ENCODE measurements around the gene ZMYM4. TPM values are rescaled to one million over a fixed set of nuclear protein-coding genes. Genes with fewer than 3 reads are reported as not detected.

The ZMYM4 gene
- total RNA-seq, 1 experiment from 2014 or later, result 60.3 TPM

- CTCF ChIA-PET, result interaction anchor here (1.0 kb wide), 1 partner anchor 11 kb away, joined by 3 read pairs; no protein-coding TSS in a partner anchor
These were observed 193.6 kb downstream of the ZMYM4 start for GRCh38 chr1:35461966-35462651.

GRCh38 chr1:35463232-35463631 lies 194.7 kb downstream of the ZMYM4 start:
- ChIA-PET POLR2A (no interaction called here), CTCF (no interaction called here)
- Mint-ChIP-seq H3K27me3 (ENCODE audit: low read depth) (no peaks in the 10 kb centered on the region; the same call in 1 of the 2 replicates), H3K9me3 (peaks cover 34% of the 10 kb centered on the region), H3K36me3 (peaks cover 73% of the 10 kb centered on the region), H3K27ac (no peak overlapping the region), H3K4me3 (no peak overlapping the region), H3K4me1 (no peaks in the 10 kb centered on the region)
- DNase-seq (ENCODE audit: low spot score) (no peak), ATAC-seq (no peak)
- TF ChIP-seq TP53 (CRISPR knock-in tag; IDR thresholded peaks at IDR 0.05), result no peak
- TF ChIP-seq ATF6 (CRISPR knock-in tag; IDR thresholded peaks at IDR 0.05), result no peak
- TF ChIP-seq ZSCAN18 (CRISPR knock-in tag; IDR thresholded peaks at IDR 0.05), result no peak
- TF ChIP-seq ZNF396 (CRISPR knock-in tag; IDR thresholded peaks at IDR 0.05; ENCODE audit: borderline replicate concordance), result no peak
- no peak for TF ChIP-seq TCF7 (CRISPR knock-in tag; IDR thresholded peaks at IDR 0.05; ENCODE audit: low read depth)
- TF ChIP-seq NFATC4 (CRISPR knock-in tag; IDR thresholded peaks at IDR 0.05), result no peak
- no peak for TF ChIP-seq GRHL2 (CRISPR knock-in tag; IDR thresholded peaks at IDR 0.05; ENCODE audit: insufficient replicate concordance, severe bottlenecking)

More at GRCh38 chr1:35461966-35462651, 193.6 kb downstream of the ZMYM4 start:
- no peak overlapping the region for H3K27ac Mint-ChIP-seq
- DNase-seq (ENCODE audit: low spot score) (no peak), ATAC-seq (no peak)
- POLR2A ChIA-PET, result no interaction called here
- no peaks in the 10 kb centered on the region; the same call in 1 of the 2 replicates for H3K27me3 Mint-ChIP-seq (ENCODE audit: low read depth)
- TF ChIP-seq TEAD4 (CRISPR knock-in tag; IDR thresholded peaks at IDR 0.05) (no peak), MAX (CRISPR knock-in tag; IDR thresholded peaks at IDR 0.05) (no peak), ATF3 (CRISPR knock-in tag; conservative IDR thresholded peaks at IDR 0.05) (no peak), ZNF219 (CRISPR knock-in tag; IDR thresholded peaks at IDR 0.05; ENCODE audit: borderline replicate concordance) (no peak), NFE2L1 (CRISPR knock-in tag; IDR thresholded peaks at IDR 0.05) (no peak), SOX15 (CRISPR knock-in tag; IDR thresholded peaks at IDR 0.05) (no peak), RORB (CRISPR knock-in tag; IDR thresholded peaks at IDR 0.05) (no peak), HMGA2 (CRISPR knock-in tag; IDR thresholded peaks at IDR 0.05) (no peak), TP53 (CRISPR knock-in tag; IDR thresholded peaks at IDR 0.05) (no peak), MYBL2 (CRISPR knock-in tag; IDR thresholded peaks at IDR 0.05) (no peak), TCF7 (CRISPR knock-in tag; IDR thresholded peaks at IDR 0.05; ENCODE audit: low read depth) (no peak), E2F4 (CRISPR knock-in tag; IDR thresholded peaks at IDR 0.05; ENCODE audit: borderline replicate concordance, low read depth) (no peak), PREB (CRISPR knock-in tag; IDR thresholded peaks at IDR 0.05; ENCODE audit: borderline replicate concordance) (no peak), CTCF (IDR thresholded peaks at IDR 0.05) (no peak), HMGXB4 (CRISPR knock-in tag; IDR thresholded peaks at IDR 0.05) (no peak), GRHL2 (CRISPR knock-in tag; IDR thresholded peaks at IDR 0.05; ENCODE audit: insufficient replicate concordance, severe bottlenecking) (no peak)
- no peak overlapping the region for H3K4me3 Mint-ChIP-seq
- peaks cover 67% of the 10 kb centered on the region for H3K36me3 Mint-ChIP-seq
- H3K9me3 Mint-ChIP-seq, result peaks cover 34% of the 10 kb centered on the region
- no peaks in the 10 kb centered on the region for H3K4me1 Mint-ChIP-seq

Data from WTC11 (cell line).